Measurements from ENCODE around the gene TMC7. TPM values are rescaled to one million over a fixed set of nuclear protein-coding genes. Genes with fewer than 3 reads are reported as not detected.
"Not testable (repeated sequence)": the region's sequence is repeated elsewhere in the genome, so short reads cannot be mapped to it uniquely, and the experiment has no call there.

TMC7 gene
- total RNA-seq, 1 experiment from 2014 or later: 0.82 TPM

GRCh38 chr16:18993531-18993930 is 9.8 kb downstream of the TMC7 start:
- CTCF ChIA-PET: not testable (repeated sequence)

GRCh38 chr16:18994181-18994580 is 10.4 kb downstream of the TMC7 start:
- H3K27me3 ChIP-seq (replicated peaks; ENCODE audit: insufficient read depth, low read depth, low read length, poor library complexity); H3K4me1 ChIP-seq (ENCODE audit: insufficient read depth, low read length, poor library complexity, severe bottlenecking); H3K4me3 ChIP-seq (ENCODE audit: low read depth, low read length, poor library complexity, severe bottlenecking); BruUV-seq (replicated peaks); intact Hi-C loops (cut with micrococcal nuclease; ENCODE audit: unreplicated experiment); DNase-seq (ENCODE audit: low spot score); H3K27ac ChIP-seq (ENCODE audit: low read depth, low read length, poor library complexity, severe bottlenecking); CTCF ChIA-PET; POLR2A ChIA-PET (ENCODE audit: low non-redundant PET); H3K9me3 ChIP-seq (ENCODE audit: low read depth, low read length, poor library complexity, severe bottlenecking); H3K36me3 ChIP-seq (ENCODE audit: insufficient read depth, low read length, poor library complexity, severe bottlenecking): not testable (repeated sequence)

More at GRCh38 chr16:18993531-18993930, 9.8 kb downstream of the TMC7 start:
- intact Hi-C loops (cut with micrococcal nuclease; ENCODE audit: unreplicated experiment); POLR2A ChIA-PET (ENCODE audit: low non-redundant PET); DNase-seq (ENCODE audit: low spot score); H3K36me3 ChIP-seq (ENCODE audit: insufficient read depth, low read length, poor library complexity, severe bottlenecking); H3K27me3 ChIP-seq (replicated peaks; ENCODE audit: insufficient read depth, low read depth, low read length, poor library complexity); H3K4me1 ChIP-seq (ENCODE audit: insufficient read depth, low read length, poor library complexity, severe bottlenecking); BruUV-seq (replicated peaks); H3K9me3 ChIP-seq (ENCODE audit: low read depth, low read length, poor library complexity, severe bottlenecking); H3K4me3 ChIP-seq (ENCODE audit: low read depth, low read length, poor library complexity, severe bottlenecking); H3K27ac ChIP-seq (ENCODE audit: low read depth, low read length, poor library complexity, severe bottlenecking): not testable (repeated sequence)

- intact Hi-C loops (cut with micrococcal nuclease; ENCODE audit: unreplicated experiment); H3K36me3 ChIP-seq (ENCODE audit: insufficient read depth, low read length, poor library complexity, severe bottlenecking); H3K4me3 ChIP-seq (ENCODE audit: low read depth, low read length, poor library complexity, severe bottlenecking); CTCF ChIA-PET; H3K9me3 ChIP-seq (ENCODE audit: low read depth, low read length, poor library complexity, severe bottlenecking); H3K4me1 ChIP-seq (ENCODE audit: insufficient read depth, low read length, poor library complexity, severe bottlenecking); H3K27me3 ChIP-seq (replicated peaks; ENCODE audit: insufficient read depth, low read depth, low read length, poor library complexity); POLR2A ChIA-PET (ENCODE audit: low non-redundant PET); BruUV-seq (replicated peaks); H3K27ac ChIP-seq (ENCODE audit: low read depth, low read length, poor library complexity, severe bottlenecking); DNase-seq (ENCODE audit: low spot score): not testable (repeated sequence)
Measured at GRCh38 chr16:18995406-18995805, 11.7 kb downstream of the TMC7 start.

GRCh38 chr16:18996536-18996935 is 12.8 kb downstream of the TMC7 start:
- POLR2A ChIA-PET (ENCODE audit: low non-redundant PET); CTCF ChIA-PET; H3K4me1 ChIP-seq (ENCODE audit: insufficient read depth, low read length, poor library complexity, severe bottlenecking); BruUV-seq (replicated peaks); H3K4me3 ChIP-seq (ENCODE audit: low read depth, low read length, poor library complexity, severe bottlenecking); H3K36me3 ChIP-seq (ENCODE audit: insufficient read depth, low read length, poor library complexity, severe bottlenecking); H3K27me3 ChIP-seq (replicated peaks; ENCODE audit: insufficient read depth, low read depth, low read length, poor library complexity); H3K27ac ChIP-seq (ENCODE audit: low read depth, low read length, poor library complexity, severe bottlenecking); H3K9me3 ChIP-seq (ENCODE audit: low read depth, low read length, poor library complexity, severe bottlenecking); intact Hi-C loops (cut with micrococcal nuclease; ENCODE audit: unreplicated experiment); DNase-seq (ENCODE audit: low spot score): not testable (repeated sequence)

GRCh38 chr16:18997001-18997400 is 13.3 kb downstream of the TMC7 start:
- POLR2A ChIA-PET (ENCODE audit: low non-redundant PET): not testable (repeated sequence)

GRCh38 chr16:18999045-18999393 is 15.3 kb downstream of the TMC7 start:
- no peaks in the 10 kb centered on the region for H3K9me3 ChIP-seq (ENCODE audit: low read depth, low read length, poor library complexity, severe bottlenecking)
- no peaks in the 10 kb centered on the region for H3K36me3 ChIP-seq (ENCODE audit: insufficient read depth, low read length, poor library complexity, severe bottlenecking)
- no peak for DNase-seq (ENCODE audit: low spot score)
- BruUV-seq (replicated peaks): no TSS peak
- TF ChIP-seq CTCF (conservative IDR thresholded peaks at IDR 0.05; ENCODE audit: low read depth, low read length): no peak
- TF ChIP-seq EZH2 (IDR thresholded peaks at IDR 0.05; ENCODE audit: borderline replicate concordance, low read depth, low read length, poor library complexity, severe bottlenecking): no peak
- no peak overlapping the region for H3K4me3 ChIP-seq (ENCODE audit: low read depth, low read length, poor library complexity, severe bottlenecking)
- ChIA-PET POLR2A (ENCODE audit: low non-redundant PET) (no interaction called here), CTCF (no interaction called here)
- no peaks in the 10 kb centered on the region for H3K4me1 ChIP-seq (ENCODE audit: insufficient read depth, low read length, poor library complexity, severe bottlenecking)
- H3K27ac ChIP-seq (ENCODE audit: low read depth, low read length, poor library complexity, severe bottlenecking): no peak overlapping the region
- intact Hi-C loops (cut with micrococcal nuclease; ENCODE audit: unreplicated experiment): no loop called here
- no peaks in the 10 kb centered on the region for H3K27me3 ChIP-seq (replicated peaks; ENCODE audit: insufficient read depth, low read depth, low read length, poor library complexity)

More at GRCh38 chr16:18997001-18997400, 13.3 kb downstream of the TMC7 start:
- H3K36me3 ChIP-seq (ENCODE audit: insufficient read depth, low read length, poor library complexity, severe bottlenecking); H3K4me3 ChIP-seq (ENCODE audit: low read depth, low read length, poor library complexity, severe bottlenecking); H3K4me1 ChIP-seq (ENCODE audit: insufficient read depth, low read length, poor library complexity, severe bottlenecking); H3K27me3 ChIP-seq (replicated peaks; ENCODE audit: insufficient read depth, low read depth, low read length, poor library complexity); intact Hi-C loops (cut with micrococcal nuclease; ENCODE audit: unreplicated experiment); DNase-seq (ENCODE audit: low spot score); BruUV-seq (replicated peaks); H3K9me3 ChIP-seq (ENCODE audit: low read depth, low read length, poor library complexity, severe bottlenecking); CTCF ChIA-PET; H3K27ac ChIP-seq (ENCODE audit: low read depth, low read length, poor library complexity, severe bottlenecking): not testable (repeated sequence)

Data from A673 (cell line).